H1 (cell line): ENCODE measurements around the gene FLT1. TPM values are rescaled to one million over a fixed set of nuclear protein-coding genes. Genes with fewer than 3 reads are reported as not detected.

Experiments
- CTCF ChIA-PET: fragments of 300-600 bp; sonication (Branson Sonifier 250); formaldehyde crosslinking; loops from one replicate; lab custom pipeline; 2021; ENCODE audit not compliant: partially characterized antibody; lab: Charles Lee
- POLR2A ChIA-PET: fragments of 300-600 bp; sonication (Branson Sonifier 250); formaldehyde crosslinking; loops from one replicate; lab custom pipeline; 2021; ENCODE audit warnings: inconsistent platforms; ENCODE audit not compliant: partially characterized antibody; lab: Charles Lee
- DNase-seq, 2 experiments: peaks; one replicate each; pipeline versions ENCODE4 v3.0.0 to v3.0.0-alpha.2; 2010 to 2022; ENCODE audit warnings: low spot score in 2 of 2, low read depth in 1 of 2, mixed read lengths in 1 of 2
- FAIRE-seq: peaks from 2 replicates; lab custom pipeline; 2011; peaks lifted over from hg19 to GRCh38; lab: Jason Lieb, UNC
- H2AFZ ChIP-seq: 2 replicates; pipeline ENCODE4 v1.8.1; 2012; ENCODE audit warnings: low read length, inconsistent platforms
- H2AK5ac ChIP-seq: 2 replicates; pipeline ENCODE4 v1.6.1; 2013; ENCODE audit warnings: low read depth, low read length
- H2BK120ac ChIP-seq: replicated peaks from 2 replicates; pipeline ENCODE3; 2013; ENCODE audit warnings: low read depth, low read length, inconsistent platforms
- H2BK12ac ChIP-seq: 2 replicates; pipeline ENCODE4 v1.6.1; 2013; ENCODE audit warnings: low read depth, low read length
- H2BK15ac ChIP-seq: 2 replicates; pipeline ENCODE4 v1.6.1; 2013; ENCODE audit warnings: low read length
- H2BK20ac ChIP-seq: 2 replicates; pipeline ENCODE4 v1.6.1; 2013; ENCODE audit warnings: low read length
- H2BK5ac ChIP-seq: 2 replicates; pipeline ENCODE4 v1.6.1; 2013; ENCODE audit warnings: low read depth, low read length
- H3K14ac ChIP-seq: 2 replicates; pipeline ENCODE4 v1.6.1; 2013; ENCODE audit warnings: inconsistent platforms; ENCODE audit not compliant: insufficient read length
- H3K18ac ChIP-seq: 2 replicates; pipeline ENCODE4 v1.6.1; 2013; ENCODE audit warnings: low read length; ENCODE audit errors: extremely low read depth
- H3K23ac ChIP-seq: 2 replicates; pipeline ENCODE4 v1.6.1; 2013; ENCODE audit warnings: inconsistent platforms; ENCODE audit not compliant: insufficient read length
- H3K23me2 ChIP-seq: 2 replicates; pipeline ENCODE4 v1.6.1; 2013; ENCODE audit warnings: low read depth, low read length
- H3K27ac ChIP-seq: 2 replicates; pipeline ENCODE4 v1.6.1; 2011; ENCODE audit warnings: low read depth, low read length, inconsistent platforms
- H3K27me3 ChIP-seq, 4 experiments: replicated peaks in 1 of 4; 1 replicate in 1 of 4; 2 replicates in 3 of 4; pipeline versions ENCODE4 v1.6.1 to v1.8.1; 2011 to 2013; ENCODE audit warnings: low read length in 3 of 4, mild to moderate bottlenecking in 3 of 4, inconsistent platforms in 2 of 4, mixed read lengths in 2 of 4, moderate library complexity in 1 of 4; ENCODE audit not compliant: control insufficient read depth in 3 of 4, insufficient read depth in 3 of 4; ENCODE audit errors: extremely low read depth in 1 of 4
- H3K36me3 ChIP-seq, 4 experiments: 2 replicates each; pipeline versions ENCODE4 v1.6.1 to v1.8.1; 2011 to 2013; ENCODE audit warnings: mild to moderate bottlenecking in 4 of 4, low read length in 3 of 4, moderate library complexity in 2 of 4, control low read depth in 1 of 4, inconsistent platforms in 1 of 4; ENCODE audit not compliant: insufficient read depth in 4 of 4, control insufficient read depth in 2 of 4
- H3K4ac ChIP-seq: replicated peaks from 2 replicates; pipeline ENCODE3; 2013; ENCODE audit warnings: low read length, low read depth, mixed read lengths, inconsistent platforms; ENCODE audit not compliant: insufficient read length
- H3K4me1 ChIP-seq, 4 experiments: replicated peaks in 1 of 4; 1 replicate in 1 of 4; 2 replicates in 3 of 4; pipeline versions ENCODE4 v1.6.1 to v1.8.1; 2011 to 2013; ENCODE audit warnings: low read length in 3 of 4, inconsistent platforms in 2 of 4, mixed read lengths in 1 of 4; ENCODE audit not compliant: insufficient read depth in 4 of 4, control insufficient read depth in 3 of 4
- H3K4me2 ChIP-seq, 2 experiments: 2 replicates each; pipeline versions ENCODE4 v1.6.1 to v1.8.1; 2011 to 2013; ENCODE audit warnings: low read depth in 2 of 2, low read length in 2 of 2, control low read depth in 1 of 2, inconsistent platforms in 1 of 2, mild to moderate bottlenecking in 1 of 2; ENCODE audit not compliant: insufficient read depth in 1 of 2
- H3K4me3 ChIP-seq, 4 experiments: fragments of 200-600, 300-600 bp in 1 of 4; sonication (generic), shearing (Covaris generic), sonication (Bioruptor Twin) in 1 of 4; 2 replicates each; pipeline versions ENCODE4 v1.5.1 to v1.8.1; 2011 to 2016; ENCODE audit warnings: low read length in 4 of 4, low read depth in 3 of 4, control low read depth in 2 of 4, inconsistent platforms in 2 of 4, mild to moderate bottlenecking in 2 of 4, mixed read lengths in 1 of 4, moderate library complexity in 1 of 4; ENCODE audit not compliant: insufficient read depth in 2 of 4; ENCODE audit errors: extremely low read depth in 1 of 4
- H3K56ac ChIP-seq: replicated peaks from 2 replicates; pipeline ENCODE3; 2013; ENCODE audit warnings: low read depth, mild to moderate bottlenecking, mixed read lengths, low read length, inconsistent platforms; ENCODE audit not compliant: insufficient read length
- H3K79me1 ChIP-seq: 2 replicates; pipeline ENCODE4 v1.6.1; 2013; ENCODE audit warnings: low read depth, low read length, control low read depth
- H3K79me2 ChIP-seq, 2 experiments: 2 replicates each; pipeline versions ENCODE4 v1.6.1 to v1.8.1; 2012 to 2013; ENCODE audit warnings: low read length in 2 of 2, mild to moderate bottlenecking in 2 of 2, inconsistent platforms in 1 of 2; ENCODE audit not compliant: insufficient read depth in 2 of 2, control insufficient read depth in 1 of 2
- H3K9ac ChIP-seq, 4 experiments: replicated peaks in 1 of 4; 1 replicate in 1 of 4; 2 replicates in 3 of 4; pipeline versions ENCODE4 v1.6.1 to v1.8.1; 2011 to 2013; ENCODE audit warnings: low read depth in 3 of 4, low read length in 3 of 4, control low read depth in 2 of 4, mild to moderate bottlenecking in 2 of 4, moderate library complexity in 2 of 4, inconsistent platforms in 1 of 4; ENCODE audit errors: extremely low read depth in 1 of 4
- H3K9me3 ChIP-seq, 2 experiments: 2 replicates each; pipeline versions ENCODE4 v1.6.1 to v1.8.1; 2012 to 2013; ENCODE audit warnings: mild to moderate bottlenecking in 2 of 2, moderate library complexity in 2 of 2, control low read depth in 1 of 2, inconsistent platforms in 1 of 2, low read depth in 1 of 2, low read length in 1 of 2, mixed read lengths in 1 of 2; ENCODE audit not compliant: insufficient read depth in 2 of 2
- H4K20me1 ChIP-seq, 2 experiments: replicated peaks in 1 of 2; 2 replicates each; pipeline versions ENCODE3 to v1.8.1; 2011 to 2013; ENCODE audit warnings: inconsistent platforms in 2 of 2, low read length in 2 of 2, mild to moderate bottlenecking in 1 of 2; ENCODE audit not compliant: insufficient read depth in 2 of 2, control insufficient read depth in 1 of 2
- H4K5ac ChIP-seq: 2 replicates; pipeline ENCODE4 v1.6.1; 2013; ENCODE audit warnings: low read length, low read depth, mixed read lengths, inconsistent platforms; ENCODE audit not compliant: insufficient read length
- H4K8ac ChIP-seq: 2 replicates; pipeline ENCODE4 v1.8.0; 2013; ENCODE audit warnings: mild to moderate bottlenecking, moderate library complexity, low read length, inconsistent platforms; ENCODE audit not compliant: insufficient read depth; ENCODE audit errors: extremely low read depth
- H4K91ac ChIP-seq: replicated peaks from 2 replicates; pipeline ENCODE3; 2013; ENCODE audit warnings: low read length, mixed read lengths, inconsistent platforms; ENCODE audit not compliant: insufficient read length
- POLR2A ChIP-seq, 2 experiments: IDR thresholded peaks; 1 replicate in 1 of 2; 2 replicates in 1 of 2; pipeline ENCODE4 v1.6.1; 2011; ENCODE audit warnings: low read depth in 2 of 2, low read length in 2 of 2, mild to moderate bottlenecking in 2 of 2; ENCODE audit errors: control extremely low read depth in 1 of 2
- POLR2AphosphoS5 ChIP-seq: IDR thresholded peaks from 2 replicates; pipeline ENCODE4 v1.6.1; 2011; ENCODE audit warnings: low read depth, low read length
- RFX5 ChIP-seq: IDR thresholded peaks from 2 replicates; pipeline ENCODE4 v1.6.1; 2011; ENCODE audit warnings: low read depth, low read length, improper control_type of control experiment, borderline replicate concordance
- WGBS, 2 experiments: shearing (Covaris generic) in 1 of 2; methylation state at CpG; one replicate each; pipeline versions ENCODE4 v1.1.6 to v1.1.7; 2013 to 2015; ENCODE audit warnings: low lambda C conversion rate in 2 of 2, mixed read lengths in 2 of 2, inconsistent platforms in 1 of 2, low coverage in 1 of 2, missing lambda C conversion rate in 1 of 2; ENCODE audit not compliant: insufficient replicate concordance in 2 of 2, insufficient coverage in 1 of 2, insufficient read length in 1 of 2; ENCODE audit errors: extremely low coverage in 1 of 2, missing lambda C conversion rate in 1 of 2; 5-methylcytosine and 5-hydroxymethylcytosine counted together
- polyA plus RNA-seq, 7 experiments: library from polyadenylated mRNA; depleted of rRNA in 3 of 7; stranded (reverse) in 5 of 7; unstranded in 2 of 7; fragments of >200 nt in 5 of 7; fragments of 200-250 nt in 2 of 7; gene quantifications; 1 replicate in 5 of 7; 2 replicates in 1 of 7; 4 replicates in 1 of 7; pipeline versions ENCODE4 v1.2.1 to v1.2.3, GENCODE V29; 2011 to 2013; ENCODE audit warnings: missing spikeins in 2 of 7, mixed read lengths in 2 of 7
- total RNA-seq: library from RNA; stranded (reverse); fragmentation: NEBNext Ultra II Directional; extraction: Animal tissue kit (Norgen Biotek cat#: 25700); gene quantifications from 2 replicates; pipeline ENCODE4 v1.2.1, GENCODE V29; 2021

FLT1 gene
- total and polyA plus RNA-seq, 2 of the 8 experiments (the other 6 are each of a cell fraction or from before 2014, with no cell fraction given) = 19.7 to 90.2 TPM

GRCh38 chr13:28394422-28394821 is 100.5 kb downstream of the FLT1 start:
- ChIA-PET CTCF (interaction anchor here (1.2 kb wide), 1 partner anchor 18 kb away, joined by 4 read pairs; no protein-coding TSS in a partner anchor), POLR2A (no interaction called here)
- H4K8ac ChIP-seq = no peak overlapping the region
- H3K18ac ChIP-seq = no peak overlapping the region
- 83% methylated on average over 4 of the region's 4 CpGs; no CpG with 5 or more reads in 1 of the 2 experiments for WGBS, 2 experiments
- H3K9me3 ChIP-seq = no peaks in the 10 kb centered on the region
- peaks cover 0 to 2% of the 10 kb centered on the region in 2 experiments for H4K20me1 ChIP-seq
- 0 out of 2 replicates have a peak overlapping the region, but pooled peaks have one; percentile 12 for H3K27ac ChIP-seq
- H4K91ac ChIP-seq = no peak overlapping the region
- no peak overlapping the region for H3K56ac ChIP-seq
- no peak overlapping the region for H2BK120ac ChIP-seq
- H3K23ac ChIP-seq = no peak overlapping the region
- H2AK5ac ChIP-seq = no peak overlapping the region
- H3K14ac ChIP-seq = no peak overlapping the region
- peak overlapping the region; percentile 40 for H2BK5ac ChIP-seq
- H3K4me1 ChIP-seq = peaks cover 0 to 10% (median 0%) of the 10 kb centered on the region in 4 experiments; a peak in 3 of 7 replicates
- no peak overlapping the region for H2AFZ ChIP-seq
- no peak overlapping the region for H2BK15ac ChIP-seq
- H3K79me2 ChIP-seq = no peaks in the 10 kb centered on the region; a peak in 1 of 4 replicates
- no peaks in the 10 kb centered on the region for H3K27me3 ChIP-seq
- no peaks in the 10 kb centered on the region for H3K79me1 ChIP-seq
- TF ChIP-seq POLR2AphosphoS5 = peak; percentile 27; the same call in 1 of the 2 replicates
- 0 out of 3 replicates have a peak, but pooled peaks of 1 of the 2 experiments have one; percentile 13 for TF ChIP-seq POLR2A (IDR thresholded peaks at IDR 0.05; ENCODE audit: control extremely low read depth in 1 of 2, low read depth in 2 of 2, low read length in 2 of 2)
- no peak for TF ChIP-seq RFX5
- H3K4me3 ChIP-seq = no peak overlapping the region
- peak overlapping the region in 1 of 4 experiments; percentile 13; a peak in 2 of 7 replicates for H3K9ac ChIP-seq
- H2BK20ac ChIP-seq = no peak overlapping the region
- H3K4me2 ChIP-seq = no peak overlapping the region
- DNase-seq (no peak), FAIRE-seq (no peak)
- H3K23me2 ChIP-seq = no peaks in the 10 kb centered on the region
- no peak overlapping the region for H3K4ac ChIP-seq
- no peak overlapping the region for H4K5ac ChIP-seq
- peaks cover 9 to 59% (median 39%) of the 10 kb centered on the region in 4 experiments for H3K36me3 ChIP-seq
- no peak overlapping the region for H2BK12ac ChIP-seq
